ENCODE data around the gene LRRC8C.

The LRRC8C gene

GRCh38 chr1:89762386-89762778 lies 129.5 kb downstream of the LRRC8C start:
- Histone ChIP-seq H3K36me3 (ENCODE audit: control insufficient read depth, insufficient read depth, low read length) (no peaks in the 10 kb centered on the region), H3K4me1 (ENCODE audit: control insufficient read depth, low read depth, low read length) (peaks cover 5% of the 10 kb centered on the region), H3K79me1 (ENCODE audit: low read length) (no peaks in the 10 kb centered on the region), H2BK5ac (ENCODE audit: low read length) (no peak overlapping the region), H3K9ac (ENCODE audit: low read length) (no peak overlapping the region), H3K4me2 (ENCODE audit: low read length) (peak overlapping the region; percentile 49), H3K18ac (ENCODE audit: low read length) (no peak overlapping the region), H3K27ac (ENCODE audit: low read depth, low read length) (no peak overlapping the region), H3K4me3 (ENCODE audit: low read length) (no peak overlapping the region), H3K4ac (ENCODE audit: low read depth, low read length) (no peak overlapping the region), H3K27me3 (ENCODE audit: insufficient read depth, low read length, poor library complexity) (no peaks in the 10 kb centered on the region), H3K56ac (ENCODE audit: low read length) (no peak overlapping the region), H2BK120ac (ENCODE audit: low read depth, low read length) (no peak overlapping the region), H4K5ac (ENCODE audit: low read length) (no peak overlapping the region), H2AK5ac (ENCODE audit: low read length) (no peak overlapping the region), H2BK15ac (replicated peaks; ENCODE audit: low read depth) (no peak overlapping the region), H3K23ac (ENCODE audit: low read length) (no peak overlapping the region), H3K79me2 (ENCODE audit: control insufficient read depth, insufficient read depth, low read length) (no peaks in the 10 kb centered on the region), H4K8ac (ENCODE audit: low read depth, low read length) (no peak overlapping the region)
- no CpG with 5 or more reads among the region's 13 CpGs for WGBS (ENCODE audit: extremely low coverage, insufficient coverage, low lambda C conversion rate)
- DNase-seq: no peak

- H3K27ac ChIP-seq (ENCODE audit: low read depth, low read length): no peak overlapping the region
- H3K27me3 ChIP-seq (ENCODE audit: insufficient read depth, low read length, poor library complexity): no peaks in the 10 kb centered on the region
These were observed 130.1 kb downstream of the LRRC8C start for GRCh38 chr1:89762779-89763648.

GRCh38 chr1:89763649-89763986 lies 130.7 kb downstream of the LRRC8C start:
- H3K4me2 ChIP-seq (ENCODE audit: low read length): peak overlapping the region; percentile 88
- no peak overlapping the region for H4K8ac ChIP-seq (ENCODE audit: low read depth, low read length)
- H3K56ac ChIP-seq (ENCODE audit: low read length): peak overlapping the region; percentile 84
- H3K36me3 ChIP-seq (ENCODE audit: control insufficient read depth, insufficient read depth, low read length): no peaks in the 10 kb centered on the region
- no peak overlapping the region for H4K5ac ChIP-seq (ENCODE audit: low read length)
- no peaks in the 10 kb centered on the region for H3K79me2 ChIP-seq (ENCODE audit: control insufficient read depth, insufficient read depth, low read length)
- H3K23ac ChIP-seq (ENCODE audit: low read length): no peak overlapping the region
- H3K79me1 ChIP-seq (ENCODE audit: low read length): no peaks in the 10 kb centered on the region
- no peaks in the 10 kb centered on the region for H3K4me1 ChIP-seq (ENCODE audit: control insufficient read depth, low read depth, low read length)
- H3K27ac ChIP-seq (ENCODE audit: low read depth, low read length): no peak overlapping the region
- H3K27me3 ChIP-seq (ENCODE audit: insufficient read depth, low read length, poor library complexity): no peaks in the 10 kb centered on the region
- H3K9ac ChIP-seq (ENCODE audit: low read length): peak overlapping the region; percentile 68
- H2BK15ac ChIP-seq (replicated peaks; ENCODE audit: low read depth): no peak overlapping the region
- H2BK120ac ChIP-seq (ENCODE audit: low read depth, low read length): no peak overlapping the region
- no CpG with 5 or more reads among the region's 5 CpGs for WGBS (ENCODE audit: extremely low coverage, insufficient coverage, low lambda C conversion rate)
- no peak overlapping the region for H3K4ac ChIP-seq (ENCODE audit: low read depth, low read length)
- no peak overlapping the region for H2AK5ac ChIP-seq (ENCODE audit: low read length)
- no peak overlapping the region for H3K4me3 ChIP-seq (ENCODE audit: low read length)
- DNase-seq: no peak
- H2BK5ac ChIP-seq (ENCODE audit: low read length): no peak overlapping the region
- H3K18ac ChIP-seq (ENCODE audit: low read length): no peak overlapping the region

More at GRCh38 chr1:89762779-89763648, 130.1 kb downstream of the LRRC8C start:
- Histone ChIP-seq H3K79me2 (ENCODE audit: control insufficient read depth, insufficient read depth, low read length) (no peaks in the 10 kb centered on the region), H3K4me2 (ENCODE audit: low read length) (peak overlapping the region; percentile 88), H2BK15ac (replicated peaks; ENCODE audit: low read depth) (no peak overlapping the region), H3K36me3 (ENCODE audit: control insufficient read depth, insufficient read depth, low read length) (no peaks in the 10 kb centered on the region), H4K8ac (ENCODE audit: low read depth, low read length) (no peak overlapping the region), H3K23ac (ENCODE audit: low read length) (no peak overlapping the region), H4K5ac (ENCODE audit: low read length) (no peak overlapping the region), H3K79me1 (ENCODE audit: low read length) (no peaks in the 10 kb centered on the region), H3K4me1 (ENCODE audit: control insufficient read depth, low read depth, low read length) (peaks cover 3% of the 10 kb centered on the region), H3K4ac (ENCODE audit: low read depth, low read length) (no peak overlapping the region), H3K4me3 (ENCODE audit: low read length) (peak overlapping the region; percentile 36), H3K18ac (ENCODE audit: low read length) (no peak overlapping the region), H2AK5ac (ENCODE audit: low read length) (no peak overlapping the region), H3K9ac (ENCODE audit: low read length) (peak overlapping the region; percentile 68), H2BK120ac (ENCODE audit: low read depth, low read length) (no peak overlapping the region), H3K56ac (ENCODE audit: low read length) (peak overlapping the region; percentile 84), H2BK5ac (ENCODE audit: low read length) (no peak overlapping the region)
- DNase-seq: peak; percentile 91
- no CpG with 5 or more reads among the region's 47 CpGs for WGBS (ENCODE audit: extremely low coverage, insufficient coverage, low lambda C conversion rate)

- no peak overlapping the region for H4K8ac ChIP-seq (ENCODE audit: low read depth, low read length)
- H3K4me2 ChIP-seq (ENCODE audit: low read length): no peak overlapping the region
- H3K9ac ChIP-seq (ENCODE audit: low read length): no peak overlapping the region
- H3K56ac ChIP-seq (ENCODE audit: low read length): no peak overlapping the region
- no peak overlapping the region for H3K4ac ChIP-seq (ENCODE audit: low read depth, low read length)
- no peak overlapping the region for H2BK5ac ChIP-seq (ENCODE audit: low read length)
- H3K27ac ChIP-seq (ENCODE audit: low read depth, low read length): no peak overlapping the region
- no peak overlapping the region for H4K5ac ChIP-seq (ENCODE audit: low read length)
- H3K27me3 ChIP-seq (ENCODE audit: insufficient read depth, low read length, poor library complexity): no peaks in the 10 kb centered on the region
- no peak overlapping the region for H2BK15ac ChIP-seq (replicated peaks; ENCODE audit: low read depth)
- WGBS (ENCODE audit: extremely low coverage, insufficient coverage, low lambda C conversion rate): no CpG with 5 or more reads among the region's 1 CpG
- H3K4me3 ChIP-seq (ENCODE audit: low read length): no peak overlapping the region
- H3K79me1 ChIP-seq (ENCODE audit: low read length): no peaks in the 10 kb centered on the region
- no peak for DNase-seq
- H2AK5ac ChIP-seq (ENCODE audit: low read length): no peak overlapping the region
- H3K23ac ChIP-seq (ENCODE audit: low read length): no peak overlapping the region
- no peak overlapping the region for H2BK120ac ChIP-seq (ENCODE audit: low read depth, low read length)
- H3K4me1 ChIP-seq (ENCODE audit: control insufficient read depth, low read depth, low read length): no peaks in the 10 kb centered on the region
- H3K18ac ChIP-seq (ENCODE audit: low read length): no peak overlapping the region
- no peaks in the 10 kb centered on the region for H3K36me3 ChIP-seq (ENCODE audit: control insufficient read depth, insufficient read depth, low read length)
- no peaks in the 10 kb centered on the region for H3K79me2 ChIP-seq (ENCODE audit: control insufficient read depth, insufficient read depth, low read length)
These were observed 132.9 kb downstream of the LRRC8C start for GRCh38 chr1:89765774-89766173.

- no peak overlapping the region for H3K9ac ChIP-seq (ENCODE audit: low read length)
- H2BK5ac ChIP-seq (ENCODE audit: low read length): no peak overlapping the region
- no peak overlapping the region for H2AK5ac ChIP-seq (ENCODE audit: low read length)
- no peak overlapping the region for H4K5ac ChIP-seq (ENCODE audit: low read length)
- no peak overlapping the region for H3K18ac ChIP-seq (ENCODE audit: low read length)
- no peak overlapping the region for H2BK15ac ChIP-seq (replicated peaks; ENCODE audit: low read depth)
- no peak for DNase-seq
- no peaks in the 10 kb centered on the region for H3K4me1 ChIP-seq (ENCODE audit: control insufficient read depth, low read depth, low read length)
- no peaks in the 10 kb centered on the region for H3K79me1 ChIP-seq (ENCODE audit: low read length)
- no peaks in the 10 kb centered on the region for H3K27me3 ChIP-seq (ENCODE audit: insufficient read depth, low read length, poor library complexity)
- H3K23ac ChIP-seq (ENCODE audit: low read length): no peak overlapping the region
- no peak overlapping the region for H3K56ac ChIP-seq (ENCODE audit: low read length)
- no peaks in the 10 kb centered on the region for H3K79me2 ChIP-seq (ENCODE audit: control insufficient read depth, insufficient read depth, low read length)
- H3K4me3 ChIP-seq (ENCODE audit: low read length): no peak overlapping the region
- H3K4ac ChIP-seq (ENCODE audit: low read depth, low read length): no peak overlapping the region
- H3K27ac ChIP-seq (ENCODE audit: low read depth, low read length): no peak overlapping the region
- no peaks in the 10 kb centered on the region for H3K36me3 ChIP-seq (ENCODE audit: control insufficient read depth, insufficient read depth, low read length)
- no peak overlapping the region for H4K8ac ChIP-seq (ENCODE audit: low read depth, low read length)
- H2BK120ac ChIP-seq (ENCODE audit: low read depth, low read length): no peak overlapping the region
- WGBS (ENCODE audit: extremely low coverage, insufficient coverage, low lambda C conversion rate): no CpG with 5 or more reads among the region's 1 CpG
- H3K4me2 ChIP-seq (ENCODE audit: low read length): no peak overlapping the region
These were observed 134.7 kb downstream of the LRRC8C start for GRCh38 chr1:89767618-89768017.
